HepG2 (cell line): ENCODE data around the gene TMEM186. TPM values are rescaled to one million over a fixed set of nuclear protein-coding genes. Genes with fewer than 3 reads are reported as not detected.

Experiments used
- ETV6 ChIP-seq: sonication (generic); formaldehyde crosslinking; conservative IDR thresholded peaks from 2 replicates; pipeline ENCODE4 v1.4.0; 2020; ENCODE audit warnings: missing genetic modification reagents
- FOXP4 ChIP-seq: sonication (generic); formaldehyde crosslinking; IDR thresholded peaks from 2 replicates; pipeline ENCODE4 v1.4.0; 2020; ENCODE audit warnings: missing genetic modification reagents
- NFE2 ChIP-seq: sonication (generic); formaldehyde crosslinking; IDR thresholded peaks from 2 replicates; pipeline ENCODE4 v1.4.0; 2020; ENCODE audit warnings: missing genetic modification reagents
- RBFOX2 ChIP-seq: fragments of 200-400 bp; formaldehyde crosslinking; IDR thresholded peaks from 2 replicates; pipeline ENCODE4 v1.6.1; 2017; ENCODE audit warnings: low read depth, mild to moderate bottlenecking, low read length
- ZBTB21 ChIP-seq: sonication (generic); formaldehyde crosslinking; IDR thresholded peaks from 2 replicates; pipeline ENCODE4 v1.4.0; 2020; ENCODE audit warnings: missing genetic modification reagents
- ZNF205 ChIP-seq: IDR thresholded peaks from 2 replicates; pipeline ENCODE4 v1.6.1; 2018; ENCODE audit warnings: missing biosample characterization, missing genetic modification reagents
- ZNF253 ChIP-seq: sonication (generic); formaldehyde crosslinking; IDR thresholded peaks from 2 replicates; pipeline ENCODE4 v1.8.0; 2022; ENCODE audit warnings: mild to moderate bottlenecking, missing genetic modification reagents, borderline replicate concordance
- ZNF614 ChIP-seq: IDR thresholded peaks from 2 replicates; pipeline ENCODE4 v1.6.1; 2018; ENCODE audit warnings: missing biosample characterization, missing genetic modification reagents, inconsistent platforms, borderline replicate concordance
- polyA plus RNA-seq, 8 experiments: library from polyadenylated mRNA; depleted of rRNA in 3 of 8; stranded (reverse) in 7 of 8; unstranded in 1 of 8; fragments of >200 nt; fragmentation: Illumina TruSeq in 4 of 8; extraction: Trizol in 4 of 8; gene quantifications; 2 replicates each; pipeline versions ENCODE4 v1.2.1 to v1.2.3, GENCODE V29; 2011 to 2016; ENCODE audit warnings: low read depth in 4 of 8, missing spikeins in 1 of 8, mixed read lengths in 1 of 8; ENCODE audit not compliant: insufficient read depth in 1 of 8
- total RNA-seq, 5 experiments: library from RNA; depleted of rRNA; stranded (reverse); fragments of >200 nt; fragmentation: Illumina TruSeq; extraction: Trizol; gene quantifications; 2 replicates each; pipeline ENCODE4 v1.2.3, GENCODE V29; 2016; ENCODE audit warnings: low read depth in 1 of 5
- TF ChIP-seq, protein P1 (sequence below): sonication (generic); formaldehyde crosslinking; IDR thresholded peaks from 2 replicates; pipeline ENCODE4 v1.5.0; 2020; ENCODE audit warnings: missing genetic modification reagents, mild to moderate bottlenecking, borderline replicate concordance
- TF ChIP-seq, protein P2 (sequence below): sonication (generic); formaldehyde crosslinking; IDR thresholded peaks from 2 replicates; pipeline ENCODE4 v1.4.0; 2020; ENCODE audit warnings: missing genetic modification reagents

TMEM186 gene
- total and polyA plus RNA-seq, 2 of the 13 experiments (the other 11 are each of a cell fraction or from before 2014, with no cell fraction given): 16.2 to 19.3 TPM

DNA sequence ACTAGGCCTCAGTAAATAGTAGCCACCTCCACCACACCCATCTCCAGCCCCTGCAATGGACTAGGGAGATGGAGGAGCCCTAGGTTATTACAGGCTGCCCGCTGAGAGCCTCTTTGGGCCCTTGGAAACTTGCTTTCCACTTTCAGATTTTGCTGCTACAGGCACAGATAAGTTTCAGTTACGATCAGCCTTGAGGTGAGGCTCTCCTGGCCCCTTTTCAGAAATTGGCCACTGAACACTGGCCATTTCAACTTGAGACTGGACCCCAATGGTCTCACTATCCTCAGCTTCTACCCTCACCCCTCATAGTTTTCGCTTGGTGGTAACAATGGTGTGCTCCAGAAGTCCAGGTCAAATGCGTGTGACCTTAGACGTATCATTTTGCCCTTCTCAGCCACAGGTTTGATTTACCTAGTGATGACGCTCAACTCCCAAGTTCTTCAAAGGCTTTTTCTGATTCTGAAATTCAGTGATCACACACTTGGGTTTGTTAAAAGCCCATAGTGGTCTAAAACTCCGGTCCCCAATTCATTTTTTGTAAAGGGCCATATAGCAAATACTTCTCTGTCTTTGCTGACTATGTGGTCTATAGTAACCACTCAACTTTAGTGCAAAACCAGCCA lies 1.2 kb upstream of the TMEM186 start (continued):
- TF ChIP-seq FOXP4 (CRISPR knock-in tag) (no peak), ZNF614 (CRISPR knock-in tag) (no peak), ZNF205 (CRISPR knock-in tag) (peak; percentile 94), ZNF253 (CRISPR knock-in tag) (peak; percentile 77; the same call in 1 of the 2 replicates), NFE2 (CRISPR knock-in tag) (no peak), ETV6 (CRISPR knock-in tag) (no peak), ZBTB21 (CRISPR knock-in tag) (no peak), RBFOX2 (peak; percentile 16; the same call in 1 of the 2 replicates)
- TF ChIP-seq, protein P1, sequence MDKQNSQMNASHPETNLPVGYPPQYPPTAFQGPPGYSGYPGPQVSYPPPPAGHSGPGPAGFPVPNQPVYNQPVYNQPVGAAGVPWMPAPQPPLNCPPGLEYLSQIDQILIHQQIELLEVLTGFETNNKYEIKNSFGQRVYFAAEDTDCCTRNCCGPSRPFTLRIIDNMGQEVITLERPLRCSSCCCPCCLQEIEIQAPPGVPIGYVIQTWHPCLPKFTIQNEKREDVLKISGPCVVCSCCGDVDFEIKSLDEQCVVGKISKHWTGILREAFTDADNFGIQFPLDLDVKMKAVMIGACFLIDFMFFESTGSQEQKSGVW (CRISPR knock-in tag): 0 out of 2 replicates have a peak, but pooled peaks have one; percentile 62
- TF ChIP-seq, protein P2, sequence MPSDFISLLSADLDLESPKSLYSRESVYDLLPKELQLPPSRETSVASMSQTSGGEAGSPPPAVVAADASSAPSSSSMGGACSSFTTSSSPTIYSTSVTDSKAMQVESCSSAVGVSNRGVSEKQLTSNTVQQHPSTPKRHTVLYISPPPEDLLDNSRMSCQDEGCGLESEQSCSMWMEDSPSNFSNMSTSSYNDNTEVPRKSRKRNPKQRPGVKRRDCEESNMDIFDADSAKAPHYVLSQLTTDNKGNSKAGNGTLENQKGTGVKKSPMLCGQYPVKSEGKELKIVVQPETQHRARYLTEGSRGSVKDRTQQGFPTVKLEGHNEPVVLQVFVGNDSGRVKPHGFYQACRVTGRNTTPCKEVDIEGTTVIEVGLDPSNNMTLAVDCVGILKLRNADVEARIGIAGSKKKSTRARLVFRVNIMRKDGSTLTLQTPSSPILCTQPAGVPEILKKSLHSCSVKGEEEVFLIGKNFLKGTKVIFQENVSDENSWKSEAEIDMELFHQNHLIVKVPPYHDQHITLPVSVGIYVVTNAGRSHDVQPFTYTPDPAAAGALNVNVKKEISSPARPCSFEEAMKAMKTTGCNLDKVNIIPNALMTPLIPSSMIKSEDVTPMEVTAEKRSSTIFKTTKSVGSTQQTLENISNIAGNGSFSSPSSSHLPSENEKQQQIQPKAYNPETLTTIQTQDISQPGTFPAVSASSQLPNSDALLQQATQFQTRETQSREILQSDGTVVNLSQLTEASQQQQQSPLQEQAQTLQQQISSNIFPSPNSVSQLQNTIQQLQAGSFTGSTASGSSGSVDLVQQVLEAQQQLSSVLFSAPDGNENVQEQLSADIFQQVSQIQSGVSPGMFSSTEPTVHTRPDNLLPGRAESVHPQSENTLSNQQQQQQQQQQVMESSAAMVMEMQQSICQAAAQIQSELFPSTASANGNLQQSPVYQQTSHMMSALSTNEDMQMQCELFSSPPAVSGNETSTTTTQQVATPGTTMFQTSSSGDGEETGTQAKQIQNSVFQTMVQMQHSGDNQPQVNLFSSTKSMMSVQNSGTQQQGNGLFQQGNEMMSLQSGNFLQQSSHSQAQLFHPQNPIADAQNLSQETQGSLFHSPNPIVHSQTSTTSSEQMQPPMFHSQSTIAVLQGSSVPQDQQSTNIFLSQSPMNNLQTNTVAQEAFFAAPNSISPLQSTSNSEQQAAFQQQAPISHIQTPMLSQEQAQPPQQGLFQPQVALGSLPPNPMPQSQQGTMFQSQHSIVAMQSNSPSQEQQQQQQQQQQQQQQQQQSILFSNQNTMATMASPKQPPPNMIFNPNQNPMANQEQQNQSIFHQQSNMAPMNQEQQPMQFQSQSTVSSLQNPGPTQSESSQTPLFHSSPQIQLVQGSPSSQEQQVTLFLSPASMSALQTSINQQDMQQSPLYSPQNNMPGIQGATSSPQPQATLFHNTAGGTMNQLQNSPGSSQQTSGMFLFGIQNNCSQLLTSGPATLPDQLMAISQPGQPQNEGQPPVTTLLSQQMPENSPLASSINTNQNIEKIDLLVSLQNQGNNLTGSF (CRISPR knock-in tag): peak; percentile 77; the same call in 1 of the 2 replicates
